Stimulated activated CD4-positive, alpha-beta T cell treated with anti-CD3 and anti-CD28 coated beads, Interleukin-15, amount 100 ng/mL, for 48 hours (primary cell): ENCODE data around the gene APOBEC2.

Source experiments
- DNase-seq, 2 donors: peaks; one replicate each; pipeline ENCODE4 v3.0.0-alpha.2; 2020; ENCODE audit warnings: low read depth in 2 of 2

The APOBEC2 gene

GRCh38 chr6:41088451-41088850, 35.4 kb downstream of the APOBEC2 start:
- no peak for DNase-seq

- DNase-seq = no peak
These were observed 38.1 kb downstream of the APOBEC2 start for GRCh38 chr6:41090841-41091761.

DNA sequence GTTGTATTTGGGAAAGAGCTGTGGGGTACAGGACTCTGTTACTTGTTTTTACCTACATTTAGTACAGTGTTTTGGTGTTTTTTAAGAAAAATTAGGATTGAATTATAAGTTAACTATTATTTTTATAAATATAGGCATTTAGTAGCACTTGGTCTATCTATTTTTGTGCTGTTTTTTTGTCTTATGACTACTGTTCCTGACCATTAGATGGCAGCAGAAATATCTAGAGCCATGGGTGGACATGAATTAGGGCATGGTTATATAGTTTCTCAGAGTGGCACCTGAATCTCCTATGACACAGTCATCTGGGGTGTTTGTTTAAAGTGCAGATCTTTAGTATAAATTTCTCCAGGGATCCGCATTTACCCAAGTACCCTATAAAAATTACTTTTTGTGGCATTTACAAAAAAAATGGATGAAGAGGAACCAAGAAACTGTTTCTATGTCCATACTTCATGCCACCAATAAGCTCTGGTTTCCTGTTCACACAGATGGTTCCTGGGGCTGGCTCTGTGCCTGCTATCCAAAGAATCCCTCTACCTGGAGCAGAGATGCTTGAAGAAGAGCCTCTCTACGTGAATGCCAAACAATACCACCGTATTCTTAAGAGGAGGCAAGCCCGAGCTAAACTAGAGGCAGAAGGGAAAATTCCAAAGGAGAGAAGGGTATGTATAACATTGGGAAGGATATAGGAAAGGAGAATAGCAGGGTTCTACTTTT, 39.6 kb downstream of the APOBEC2 start:
- no peak for DNase-seq

- DNase-seq = no peak
These were observed 40.7 kb downstream of the APOBEC2 start for GRCh38 chr6:41093729-41094128.

DNA sequence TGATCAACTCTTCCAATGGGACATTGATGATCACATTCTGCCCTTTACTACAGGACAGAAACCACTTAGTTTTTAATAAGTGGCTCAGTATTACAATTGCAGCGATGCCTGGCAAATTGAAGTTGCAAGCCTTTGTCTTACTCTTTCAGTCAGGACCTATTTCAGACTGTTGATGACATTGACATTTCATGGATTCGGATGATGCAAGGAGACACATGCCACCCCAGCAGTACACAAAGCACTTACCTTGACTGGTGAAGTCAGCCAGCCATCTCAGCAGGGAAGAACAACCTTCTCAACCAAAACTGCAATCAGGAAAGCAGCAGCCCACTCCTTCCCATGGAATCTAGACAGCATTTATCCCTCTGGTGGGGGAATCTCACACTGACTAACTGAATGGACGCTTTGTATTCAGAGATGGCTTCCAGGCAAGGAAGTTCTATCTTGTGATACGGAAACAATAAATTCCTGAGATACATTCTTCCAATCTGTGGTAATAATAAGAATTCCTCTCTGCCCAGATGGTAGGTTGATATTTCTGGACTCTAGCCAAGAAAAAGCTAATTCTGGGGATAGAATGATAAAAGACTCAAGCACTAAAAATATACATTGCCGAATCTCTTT, 44.6 kb downstream of the APOBEC2 start:
- DNase-seq = no peak

- no peak for DNase-seq
These were observed 45.4 kb downstream of the APOBEC2 start for GRCh38 chr6:41098366-41098765.

DNA sequence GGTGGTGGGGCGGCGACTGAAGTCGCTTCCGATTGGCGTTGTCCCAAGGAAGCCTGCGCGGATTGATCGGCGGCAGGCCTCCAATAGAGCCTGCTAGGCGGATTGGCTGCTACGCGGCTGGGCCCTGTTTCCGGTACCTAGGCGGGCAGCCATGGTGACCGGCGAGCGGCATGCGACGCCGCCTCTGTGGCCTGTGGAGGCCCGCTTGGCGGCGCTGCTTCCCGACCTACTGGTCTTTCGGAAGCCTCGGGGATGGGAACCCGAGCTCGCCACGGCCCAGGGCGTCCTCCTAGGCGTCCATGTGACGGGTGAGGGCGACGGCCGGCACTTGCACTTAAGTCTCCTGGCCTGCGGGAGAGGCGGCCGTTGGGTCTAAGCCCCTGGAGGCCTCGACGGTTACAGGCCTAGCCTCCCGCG, 47.9 kb downstream of the APOBEC2 start:
- no peak for DNase-seq

DNA sequence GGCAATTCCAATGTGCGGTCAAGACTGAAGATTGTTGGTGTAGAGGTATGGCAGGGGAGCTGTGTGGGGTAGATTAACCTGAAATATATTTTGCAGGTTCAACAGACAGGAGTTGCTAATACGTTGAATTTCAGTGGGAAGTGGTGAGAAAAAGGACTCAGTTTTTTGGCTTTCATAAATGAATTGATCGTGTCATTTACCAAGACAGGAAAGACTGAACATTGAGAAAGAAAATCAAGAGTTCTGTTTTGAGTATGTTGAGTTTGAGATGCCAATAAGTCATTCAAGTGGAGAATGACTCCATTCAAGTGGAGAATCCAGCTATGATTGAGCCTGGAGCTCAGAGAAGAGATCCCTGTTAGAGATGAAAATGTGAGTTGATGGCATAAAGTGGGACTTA, 50.8 kb downstream of the APOBEC2 start:
- DNase-seq = no peak

DNA sequence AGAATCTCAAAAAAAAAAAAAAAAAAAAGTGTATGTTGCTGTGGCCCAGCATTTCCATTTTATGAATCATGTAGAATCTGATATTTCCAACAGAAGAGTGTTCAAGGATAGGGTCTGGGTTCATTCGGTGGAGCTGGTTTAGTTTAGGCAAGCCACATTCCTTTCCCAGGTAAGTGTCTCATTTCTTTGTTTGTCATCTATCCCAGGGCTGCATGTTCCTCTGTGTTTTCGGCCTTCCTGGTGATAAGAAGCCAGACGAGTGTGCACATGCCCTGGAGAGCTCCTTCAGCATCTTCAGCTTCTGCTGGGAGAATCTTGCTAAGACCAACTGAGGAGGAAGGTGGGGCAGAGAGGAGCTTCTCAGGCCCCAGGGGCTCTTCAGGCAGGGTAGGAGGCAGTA, 58.0 kb downstream of the APOBEC2 start:
- DNase-seq = no peak
